Heart left ventricle (tissue), 16 donors: ENCODE measurements around the gene SLC25A6. TPM values are rescaled to one million over a fixed set of nuclear protein-coding genes. Genes with fewer than 3 reads are reported as not detected.

Source experiments
- ATAC-seq, 4 donors: fragments of 200-7000 bp; cut with Tn5 transposase; one replicate each; pipeline ENCODE4 v1.9.1; 2020 to 2022; ENCODE audit warnings: moderate library complexity in 4 of 4, mild to moderate bottlenecking in 3 of 4, moderate number of reproducible peaks in 1 of 4
- DNase-seq, 5 donors: peaks; one replicate each; pipeline ENCODE4 v3.0.0-alpha.2; 2020
- H3K27ac ChIP-seq, 12 donors: fragments of 200-600 bp; sonication (generic) in 4 of 12; one replicate each; pipeline versions ENCODE4 v1.5.0 to v1.8.0; 2016 to 2022; ENCODE audit warnings: mild to moderate bottlenecking in 2 of 12
- H3K27me3 ChIP-seq, 9 donors: fragments of 200-600 bp; sonication (generic) in 2 of 9; one replicate each; pipeline versions ENCODE4 v1.5.1 to v1.8.0; 2016 to 2022; ENCODE audit warnings: mild to moderate bottlenecking in 3 of 9
- H3K36me3 ChIP-seq, 9 donors: fragments of 200-600 bp; sonication (generic) in 2 of 9; one replicate each; pipeline versions ENCODE4 v1.5.0 to v1.8.0; 2018 to 2022; ENCODE audit warnings: mild to moderate bottlenecking in 2 of 9
- H3K4me1 ChIP-seq, 12 donors: fragments of 200-600 bp; sonication (generic) in 4 of 12; one replicate each; pipeline versions ENCODE4 v1.5.0 to v1.8.0; 2016 to 2022; ENCODE audit warnings: mild to moderate bottlenecking in 3 of 12
- H3K4me3 ChIP-seq, 12 donors: fragments of 200-600 bp; sonication (generic) in 4 of 12; one replicate each; pipeline versions ENCODE4 v1.5.0 to v1.8.0; 2017 to 2022; ENCODE audit warnings: mild to moderate bottlenecking in 9 of 12, moderate library complexity in 4 of 12
- H3K9me3 ChIP-seq, 12 donors: fragments of 200-600 bp; sonication (generic) in 4 of 12; one replicate each; pipeline versions ENCODE4 v1.5.0 to v1.8.0; 2016 to 2022; ENCODE audit warnings: mild to moderate bottlenecking in 1 of 12
- POLR2A ChIP-seq, 2 donors: fragments of 450-650 bp; IDR thresholded peaks; one replicate each; pipeline ENCODE4 v1.6.1; 2017; ENCODE audit warnings: antibody characterized with exemption in 2 of 2, mild to moderate bottlenecking in 2 of 2, moderate library complexity in 2 of 2
- WGBS, 4 donors: extraction: QIAGEN DNeasy Blood & Tissue Kit in 2 of 4; methylation state at CpG; one replicate each; pipeline versions ENCODE4 v1.1.5 to v1.1.7; 2013 to 2018; 5-methylcytosine and 5-hydroxymethylcytosine counted together
- intact Hi-C, 10 donors: fragments of 100-400 bp; cut with DNase I; formaldehyde crosslinking; loops; one replicate each; pipeline versions ENCODE4 v1.11.1 to v1.14.2; 2022
- long read RNA-seq, 3 donors: library from polyadenylated mRNA; unstranded; transcript quantifications; one replicate each; pipeline ENCODE4 v2.0.0, GENCODE V29; 2020 to 2021
- polyA plus RNA-seq, 2 donors: library from polyadenylated mRNA; stranded (reverse); fragments of 200-250 nt; gene quantifications; one replicate each; pipeline ENCODE4 v1.2.3, GENCODE V29; 2013
- total RNA-seq, 9 donors: library from RNA; depleted of rRNA in 2 of 9; stranded (reverse); fragments of >200 nt in 2 of 9; fragmentation: NEBNext Ultra II Directional in 3 of 9; extraction: Animal tissue kit (Norgen Biotek cat#: 25700) in 3 of 9; gene quantifications; one replicate each; pipeline versions ENCODE4 v1.1.0 to v1.2.4, GENCODE V29; 2016 to 2023
- TF ChIP-seq, protein P1 (sequence below), 12 donors: fragments of 200-600 bp; sonication (generic) in 4 of 12; IDR thresholded peaks; one replicate each; pipeline versions ENCODE4 v1.5.0 to v1.8.0; 2018 to 2022; ENCODE audit warnings: antibody characterized with exemption in 12 of 12, mild to moderate bottlenecking in 5 of 12
- donor health status: ischemic (EF 13 %, LVEDD 7.1; RV severe dilation, severe dysfunction).
- donor health status: healthy with polysubstance abuse.
- donor health status: DM: no; HTN: yes; CAD: no.
- donor health status: DM: no; HTN: no; CAD: no.
- donor health status: ischemic (EF 25% LVEDD 6.9; RV normal size, moderate dysfunction).
- donor health status: ischemic (EF 25% LVEDD 5.7; RV mildly dilated, moderate dysfunction).
- donor health status: healthy.
- donor health status: DM: yes; HTN: yes; CAD: no.
- donor health status: ischemic (EF 35%, LVEDD 5.7; RV mildly dilated, moderate dysfunction).
- donor health status: nonischemic (EF 11% LVEDD 7.7; RV severe dilation, severe dysfunction).
- donor health status: DM: yes; HTN: yes; CAD: no.
- donor health status: PGD.
- donor health status: ischemic (EF 29% LVEDD 5.4; RV normal size, mild dysfunction).
- donor health status: nonischemic (EF 23%, LVEDD 6.1; RV moderate dilation, normal function).

Gene SLC25A6
- total RNA-seq (100 to 1,000 TPM; 109 to 197 (median 129) TPM), polyA plus RNA-seq (100 to 1,000 TPM in 1 of 2 donors, 10 to 100 TPM in 1; 78.2 to 232 TPM)
- long read RNA-seq, donor 1, transcript SLC25A6-201 (4 exons, 2,062 nt) = major isoform, 287 of 459 reads
- long read RNA-seq, donor 1, partial matches to known transcripts = 157 of 459 reads
- long read RNA-seq, donor 1, other reads (novel, unspliced or antisense) = 15 of 459 reads
- long read RNA-seq, donor 2, transcript SLC25A6-201 (4 exons, 2,062 nt) = major isoform, 1,000 of 1,126 reads
- long read RNA-seq, donor 2, partial matches to known transcripts = 92 of 1,126 reads
- long read RNA-seq, donor 2, other reads (novel, unspliced or antisense) = 34 of 1,126 reads
- long read RNA-seq, donor 3, transcript SLC25A6-201 (4 exons, 2,062 nt) = major isoform, 178 of 277 reads
- long read RNA-seq, donor 3, partial matches to known transcripts = 96 of 277 reads
- long read RNA-seq, donor 3, other reads (novel, unspliced or antisense) = 3 of 277 reads

DNA sequence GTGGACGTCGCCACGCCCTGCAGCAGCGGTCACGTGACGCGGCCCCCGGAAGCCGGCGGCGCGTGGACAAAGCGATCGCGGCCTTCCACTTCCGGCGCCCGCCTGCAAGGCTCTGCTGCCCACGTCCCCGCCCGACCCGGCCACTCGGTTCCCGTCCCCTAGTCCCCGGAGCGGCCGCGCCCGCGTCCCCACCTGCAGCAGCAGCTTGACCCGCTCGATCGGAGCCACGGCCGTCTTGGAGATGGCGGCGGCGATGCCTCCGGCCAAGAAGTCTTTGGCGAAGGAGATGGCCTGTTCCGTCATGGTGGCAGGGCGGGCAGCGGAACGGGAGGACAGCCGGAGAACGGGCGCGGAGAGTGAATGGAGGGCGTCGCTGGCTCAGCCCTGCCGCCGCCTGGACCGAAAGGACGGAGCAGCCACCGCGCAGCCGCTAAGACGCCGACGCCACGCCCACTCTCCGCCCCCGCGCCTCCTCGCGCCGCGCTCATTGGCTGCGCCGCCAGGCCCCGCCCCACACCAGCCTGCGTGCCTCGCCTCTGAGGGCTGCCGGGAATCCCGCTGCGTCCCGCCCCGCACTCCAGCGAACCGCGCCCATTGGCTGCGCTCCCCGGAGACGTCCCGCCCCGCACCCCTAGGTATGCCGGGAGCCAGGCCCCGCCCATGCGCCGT is at the start of gene SLC25A6:
Gene SLC25A6 (minus strand): TSS at position 407 of the 669 bp plus-strand sequence. CDS start 104 bp downstream, at position 303.
- DNase-seq (peak; percentile 99 to 100 (median 99)), ATAC-seq (peak; percentile 95 to 96 (median 96))
- Histone ChIP-seq H3K36me3 (peaks cover 2 to 48% (median 42%) of the 10 kb centered on the region in 9 donors), H3K4me1 (peaks cover 4 to 58% (median 45%) of the 10 kb centered on the region in 12 donors), H3K4me3 (peak within 1 kb of the TSS; percentile 78 to 100 (median 95)), H3K27ac (peak within 1 kb of the TSS; percentile 97 to 100 (median 99)), H3K27me3 (no peaks in the 10 kb centered on the region), H3K9me3 (no peaks in the 10 kb centered on the region)
- intact Hi-C loops = loop anchor here in 8 of 10 donors (2.0 to 10.0 kb wide), 8 partner anchors 53 to 200 kb away; partner anchors contain the start of genes ASMTL (in 5 of the 8) and AKAP17A (in 1 of the 8)
- WGBS, 4 donors = 0 to 1% (median 0%) methylated on average over 24 to 90 of the region's 90 CpGs
- peak; percentile 90 to 96 for TF ChIP-seq POLR2A (IDR thresholded peaks at IDR 0.05)
- TF ChIP-seq, protein P1, sequence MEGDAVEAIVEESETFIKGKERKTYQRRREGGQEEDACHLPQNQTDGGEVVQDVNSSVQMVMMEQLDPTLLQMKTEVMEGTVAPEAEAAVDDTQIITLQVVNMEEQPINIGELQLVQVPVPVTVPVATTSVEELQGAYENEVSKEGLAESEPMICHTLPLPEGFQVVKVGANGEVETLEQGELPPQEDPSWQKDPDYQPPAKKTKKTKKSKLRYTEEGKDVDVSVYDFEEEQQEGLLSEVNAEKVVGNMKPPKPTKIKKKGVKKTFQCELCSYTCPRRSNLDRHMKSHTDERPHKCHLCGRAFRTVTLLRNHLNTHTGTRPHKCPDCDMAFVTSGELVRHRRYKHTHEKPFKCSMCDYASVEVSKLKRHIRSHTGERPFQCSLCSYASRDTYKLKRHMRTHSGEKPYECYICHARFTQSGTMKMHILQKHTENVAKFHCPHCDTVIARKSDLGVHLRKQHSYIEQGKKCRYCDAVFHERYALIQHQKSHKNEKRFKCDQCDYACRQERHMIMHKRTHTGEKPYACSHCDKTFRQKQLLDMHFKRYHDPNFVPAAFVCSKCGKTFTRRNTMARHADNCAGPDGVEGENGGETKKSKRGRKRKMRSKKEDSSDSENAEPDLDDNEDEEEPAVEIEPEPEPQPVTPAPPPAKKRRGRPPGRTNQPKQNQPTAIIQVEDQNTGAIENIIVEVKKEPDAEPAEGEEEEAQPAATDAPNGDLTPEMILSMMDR (IDR thresholded peaks at IDR 0.05) = peak in 5 of 12 donors; percentile 8 to 46 (median 28)

DNA sequence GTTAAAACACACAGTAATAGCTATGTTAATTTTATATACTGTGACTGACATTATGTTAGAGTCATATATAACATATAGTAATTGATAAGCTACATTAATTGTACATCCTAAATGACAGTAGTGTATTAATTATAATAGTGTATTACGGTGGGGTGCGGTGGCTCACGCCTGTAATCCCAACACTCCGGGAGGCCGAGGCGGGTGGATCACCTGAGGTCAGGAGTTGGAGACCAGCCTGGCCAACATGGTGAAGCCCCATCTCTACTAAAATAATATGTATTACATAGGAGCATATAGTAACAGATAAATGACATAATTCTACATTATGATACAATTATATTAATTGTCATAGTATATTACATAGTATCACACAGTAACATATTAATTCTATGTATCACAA is 48.6 kb upstream of the SLC25A6 start:
- ATAC-seq (no peak), DNase-seq (no peak)
- intact Hi-C loops = loop anchor here in 2 of 10 donors (10.0 kb wide), 1 partner anchor 46 kb away; the partner anchor contains the start of gene SLC25A6 (in 2 of the 2)
- no peak for TF ChIP-seq POLR2A (IDR thresholded peaks at IDR 0.05)
- TF ChIP-seq, protein P1 (IDR thresholded peaks at IDR 0.05) = no peak
- Histone ChIP-seq H3K9me3 (peaks cover 0 to 2% (median 0%) of the 10 kb centered on the region in 12 donors), H3K27me3 (no peaks in the 10 kb centered on the region), H3K27ac (no peak overlapping the region), H3K36me3 (peaks cover 0 to 56% (median 31%) of the 10 kb centered on the region in 9 donors), H3K4me1 (no peaks in the 10 kb centered on the region), H3K4me3 (no peak overlapping the region)
- 95 to 98% (median 97%) methylated on average over 6 of the region's 6 CpGs for WGBS, 4 donors

DNA sequence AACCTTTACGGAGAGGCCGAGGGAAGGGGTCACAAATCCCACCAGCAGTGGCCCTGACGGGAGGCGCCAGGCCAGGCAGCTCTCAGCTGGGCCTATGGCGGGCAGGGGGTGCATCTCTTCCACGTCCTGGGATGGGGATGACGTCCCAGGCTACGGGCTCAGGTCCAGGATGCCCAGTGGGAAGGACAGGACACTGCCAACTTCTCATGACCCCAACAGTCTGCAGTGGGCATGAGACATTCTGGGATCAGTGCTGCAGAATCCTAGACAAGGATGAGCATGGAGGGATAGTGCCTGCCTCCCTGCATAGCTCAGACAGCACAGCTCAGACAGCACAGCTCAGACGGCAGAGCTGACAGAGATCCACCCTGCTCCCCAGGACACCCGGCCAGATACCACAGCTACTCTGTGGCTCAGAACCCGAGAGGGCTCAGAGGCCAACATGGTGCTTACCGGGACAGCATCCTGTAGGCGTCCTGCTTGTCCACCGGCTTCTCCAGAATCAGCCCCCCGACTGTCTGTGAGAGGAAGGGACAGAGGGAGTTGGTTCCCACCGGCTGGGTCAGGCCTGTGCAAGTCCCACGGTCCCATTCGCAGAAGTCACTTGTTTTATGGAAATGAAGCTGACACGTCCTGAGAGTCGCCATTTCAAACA is 43.5 kb upstream of the SLC25A6 start:
- intact Hi-C loops = no loop called here
- Histone ChIP-seq H3K27me3 (no peaks in the 10 kb centered on the region), H3K9me3 (no peaks in the 10 kb centered on the region), H3K4me1 (no peaks in the 10 kb centered on the region), H3K27ac (no peak overlapping the region), H3K36me3 (peaks cover 0 to 65% (median 48%) of the 10 kb centered on the region in 9 donors), H3K4me3 (no peak overlapping the region)
- WGBS, 4 donors = 89 to 97% (median 95%) methylated on average over 13 to 20 of the region's 20 CpGs
- DNase-seq (peak in 2 of 5 donors; percentile 21 to 25), ATAC-seq (peak in 2 of 4 donors; percentile 5 to 21)
- TF ChIP-seq POLR2A (IDR thresholded peaks at IDR 0.05) = no peak
- TF ChIP-seq, protein P1 (IDR thresholded peaks at IDR 0.05) = no peak
